Subcutaneous abdominal adipose tissue (tissue), 5 donors: ENCODE results near the gene TFG.

ENCODE experiments used
- H3K27ac ChIP-seq: one replicate; pipeline ENCODE4 v1.7.0; 2013; ENCODE audit warnings: low read depth, mild to moderate bottlenecking, inconsistent platforms, low read length, moderate library complexity
- H3K27me3 ChIP-seq, 5 donors: one replicate each; pipeline ENCODE4 v1.7.0; 2013; ENCODE audit warnings: low read length in 5 of 5, inconsistent platforms in 1 of 5; ENCODE audit not compliant: control insufficient read depth in 5 of 5, insufficient read depth in 4 of 5
- H3K36me3 ChIP-seq, 5 donors: one replicate each; pipeline ENCODE4 v1.7.0; 2013; ENCODE audit warnings: low read length in 5 of 5; ENCODE audit not compliant: control insufficient read depth in 5 of 5, insufficient read depth in 5 of 5
- H3K4me1 ChIP-seq, 5 donors: one replicate each; pipeline ENCODE4 v1.7.0; 2013; ENCODE audit warnings: low read length in 5 of 5, mild to moderate bottlenecking in 3 of 5, moderate library complexity in 1 of 5; ENCODE audit not compliant: control insufficient read depth in 5 of 5, insufficient read depth in 5 of 5
- H3K4me3 ChIP-seq, 5 donors: one replicate each; pipeline ENCODE4 v1.7.0; 2013; ENCODE audit warnings: low read length in 5 of 5, low read depth in 1 of 5
- H3K9ac ChIP-seq, 5 donors: one replicate each; pipeline ENCODE4 v1.7.0; 2013; ENCODE audit warnings: low read length in 5 of 5, mild to moderate bottlenecking in 4 of 5, moderate library complexity in 3 of 5
- H3K9me3 ChIP-seq, 5 donors: one replicate each; pipeline ENCODE4 v1.7.0; 2013; ENCODE audit warnings: low read length in 5 of 5; ENCODE audit not compliant: control insufficient read depth in 5 of 5
- donor health status: healthy.
- donor health status: healthy.
- donor health status: healthy.
- donor health status: healthy.
- donor health status: healthy.

TFG gene

GRCh38 chr3:100719136-100719535 lies 9.8 kb downstream of the TFG start:
- Histone ChIP-seq H3K4me3 (no peak overlapping the region), H3K9ac (no peak overlapping the region), H3K9me3 (no peaks in the 10 kb centered on the region), H3K4me1 (peaks cover 0 to 8% (median 0%) of the 10 kb centered on the region in 5 donors), H3K27me3 (no peaks in the 10 kb centered on the region), H3K27ac (no peak overlapping the region), H3K36me3 (peaks cover 13 to 34% (median 32%) of the 10 kb centered on the region in 5 donors)

- Histone ChIP-seq H3K4me1 (peaks cover 0 to 8% (median 0%) of the 10 kb centered on the region in 5 donors), H3K9ac (no peak overlapping the region), H3K9me3 (no peaks in the 10 kb centered on the region), H3K4me3 (no peak overlapping the region), H3K27ac (no peak overlapping the region), H3K36me3 (peaks cover 6 to 30% (median 26%) of the 10 kb centered on the region in 5 donors), H3K27me3 (no peaks in the 10 kb centered on the region)
These were observed 11.1 kb downstream of the TFG start for GRCh38 chr3:100720426-100720825.

- H3K27ac ChIP-seq: no peak overlapping the region
- no peak overlapping the region for H3K9ac ChIP-seq
- peaks cover 0 to 4% (median 0%) of the 10 kb centered on the region in 5 donors for H3K4me1 ChIP-seq
- no peaks in the 10 kb centered on the region for H3K9me3 ChIP-seq
- no peaks in the 10 kb centered on the region for H3K27me3 ChIP-seq
- H3K36me3 ChIP-seq: peaks cover 25 to 51% (median 35%) of the 10 kb centered on the region in 5 donors
- H3K4me3 ChIP-seq: no peak overlapping the region
These were observed 16.7 kb downstream of the TFG start for GRCh38 chr3:100725935-100726513.

- H3K4me1 ChIP-seq: peaks cover 0 to 4% (median 0%) of the 10 kb centered on the region in 5 donors
- no peak overlapping the region for H3K4me3 ChIP-seq
- peak overlapping the region in 1 of 5 donors; percentile 22 for H3K9ac ChIP-seq
- H3K27me3 ChIP-seq: no peaks in the 10 kb centered on the region
- peaks cover 26 to 50% (median 32%) of the 10 kb centered on the region in 5 donors for H3K36me3 ChIP-seq
- no peaks in the 10 kb centered on the region for H3K9me3 ChIP-seq
- H3K27ac ChIP-seq: no peak overlapping the region
These were observed 17.4 kb downstream of the TFG start for GRCh38 chr3:100726706-100727105.

- H3K9me3 ChIP-seq: no peaks in the 10 kb centered on the region
- H3K36me3 ChIP-seq: peaks cover 39 to 56% (median 41%) of the 10 kb centered on the region in 5 donors
- H3K4me1 ChIP-seq: peaks cover 0 to 10% (median 0%) of the 10 kb centered on the region in 5 donors
- no peak overlapping the region for H3K4me3 ChIP-seq
- H3K27ac ChIP-seq: no peak overlapping the region
- no peaks in the 10 kb centered on the region for H3K27me3 ChIP-seq
- H3K9ac ChIP-seq: no peak overlapping the region
These were observed 21.2 kb downstream of the TFG start for GRCh38 chr3:100730524-100730923.

GRCh38 chr3:100732435-100732834 lies 23.1 kb downstream of the TFG start:
- Histone ChIP-seq H3K4me3 (no peak overlapping the region), H3K9me3 (no peaks in the 10 kb centered on the region), H3K36me3 (peaks cover 40 to 57% (median 49%) of the 10 kb centered on the region in 5 donors), H3K27me3 (no peaks in the 10 kb centered on the region), H3K27ac (no peak overlapping the region), H3K9ac (no peak overlapping the region), H3K4me1 (peaks cover 0 to 6% (median 0%) of the 10 kb centered on the region in 5 donors)

GRCh38 chr3:100737334-100737733 lies 28.0 kb downstream of the TFG start:
- H3K27me3 ChIP-seq: no peaks in the 10 kb centered on the region
- peaks cover 59 to 82% (median 59%) of the 10 kb centered on the region in 5 donors for H3K36me3 ChIP-seq
- H3K4me3 ChIP-seq: no peak overlapping the region
- H3K9ac ChIP-seq: no peak overlapping the region
- no peaks in the 10 kb centered on the region for H3K9me3 ChIP-seq
- peaks cover 0 to 6% (median 0%) of the 10 kb centered on the region in 5 donors for H3K4me1 ChIP-seq
- H3K27ac ChIP-seq: no peak overlapping the region

- Histone ChIP-seq H3K4me1 (no peaks in the 10 kb centered on the region), H3K9ac (no peak overlapping the region), H3K9me3 (no peaks in the 10 kb centered on the region), H3K27me3 (no peaks in the 10 kb centered on the region), H3K36me3 (peaks cover 53 to 78% (median 68%) of the 10 kb centered on the region in 5 donors), H3K4me3 (no peak overlapping the region), H3K27ac (no peak overlapping the region)
These were observed 30.9 kb downstream of the TFG start for GRCh38 chr3:100740207-100740606.

GRCh38 chr3:100743535-100743934 lies 34.2 kb downstream of the TFG start:
- Histone ChIP-seq H3K4me3 (no peak overlapping the region), H3K9ac (no peak overlapping the region), H3K27ac (no peak overlapping the region), H3K9me3 (no peaks in the 10 kb centered on the region), H3K4me1 (no peaks in the 10 kb centered on the region), H3K27me3 (no peaks in the 10 kb centered on the region), H3K36me3 (peaks cover 52 to 79% (median 72%) of the 10 kb centered on the region in 5 donors)

GRCh38 chr3:100744671-100745070 lies 35.4 kb downstream of the TFG start:
- Histone ChIP-seq H3K4me1 (no peaks in the 10 kb centered on the region), H3K27me3 (no peaks in the 10 kb centered on the region), H3K9ac (no peak overlapping the region), H3K27ac (no peak overlapping the region), H3K9me3 (no peaks in the 10 kb centered on the region), H3K4me3 (no peak overlapping the region), H3K36me3 (peaks cover 57 to 79% (median 76%) of the 10 kb centered on the region in 5 donors)
